Heart left ventricle (tissue), 13 donors: ENCODE data around the gene EVI2B.

Experiments
- POLR2A ChIP-seq, 2 donors: fragments of 450-650 bp; IDR thresholded peaks; one replicate each; pipeline ENCODE4 v1.6.1; 2017; ENCODE audit warnings: antibody characterized with exemption in 2 of 2, mild to moderate bottlenecking in 2 of 2, moderate library complexity in 2 of 2
- TF ChIP-seq, protein P1 (sequence below), 12 donors: fragments of 200-600 bp; sonication (generic) in 4 of 12; IDR thresholded peaks; one replicate each; pipeline versions ENCODE4 v1.5.0 to v1.8.0; 2018 to 2022; ENCODE audit warnings: antibody characterized with exemption in 12 of 12, mild to moderate bottlenecking in 5 of 12
- donor health status: ischemic (EF 13 %, LVEDD 7.1; RV severe dilation, severe dysfunction).
- donor health status: DM: no; HTN: yes; CAD: no.
- donor health status: DM: no; HTN: no; CAD: no.
- donor health status: ischemic (EF 25% LVEDD 6.9; RV normal size, moderate dysfunction).
- donor health status: ischemic (EF 25% LVEDD 5.7; RV mildly dilated, moderate dysfunction).
- donor health status: ischemic (EF 35%, LVEDD 5.7; RV mildly dilated, moderate dysfunction).
- donor health status: nonischemic (EF 11% LVEDD 7.7; RV severe dilation, severe dysfunction).
- donor health status: DM: yes; HTN: yes; CAD: no.
- donor health status: PGD.
- donor health status: ischemic (EF 29% LVEDD 5.4; RV normal size, mild dysfunction).
- donor health status: nonischemic (EF 23%, LVEDD 6.1; RV moderate dilation, normal function).

- TF ChIP-seq POLR2A (IDR thresholded peaks at IDR 0.05): no peak
- TF ChIP-seq, protein P1, sequence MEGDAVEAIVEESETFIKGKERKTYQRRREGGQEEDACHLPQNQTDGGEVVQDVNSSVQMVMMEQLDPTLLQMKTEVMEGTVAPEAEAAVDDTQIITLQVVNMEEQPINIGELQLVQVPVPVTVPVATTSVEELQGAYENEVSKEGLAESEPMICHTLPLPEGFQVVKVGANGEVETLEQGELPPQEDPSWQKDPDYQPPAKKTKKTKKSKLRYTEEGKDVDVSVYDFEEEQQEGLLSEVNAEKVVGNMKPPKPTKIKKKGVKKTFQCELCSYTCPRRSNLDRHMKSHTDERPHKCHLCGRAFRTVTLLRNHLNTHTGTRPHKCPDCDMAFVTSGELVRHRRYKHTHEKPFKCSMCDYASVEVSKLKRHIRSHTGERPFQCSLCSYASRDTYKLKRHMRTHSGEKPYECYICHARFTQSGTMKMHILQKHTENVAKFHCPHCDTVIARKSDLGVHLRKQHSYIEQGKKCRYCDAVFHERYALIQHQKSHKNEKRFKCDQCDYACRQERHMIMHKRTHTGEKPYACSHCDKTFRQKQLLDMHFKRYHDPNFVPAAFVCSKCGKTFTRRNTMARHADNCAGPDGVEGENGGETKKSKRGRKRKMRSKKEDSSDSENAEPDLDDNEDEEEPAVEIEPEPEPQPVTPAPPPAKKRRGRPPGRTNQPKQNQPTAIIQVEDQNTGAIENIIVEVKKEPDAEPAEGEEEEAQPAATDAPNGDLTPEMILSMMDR (IDR thresholded peaks at IDR 0.05): no peak
These were observed 6.4 kb upstream of the EVI2B start for GRCh38 chr17:31320241-31320640.
